HS-27A (cell line): ENCODE measurements around the gene KRTAP20-4.

Experiments used
- DNase-seq: peaks from one replicate; pipeline ENCODE4 v3.0.0-alpha.2; 2012; ENCODE audit warnings: low read depth, missing footprints

The KRTAP20-4 gene

GRCh38 chr21:30620522-30620921, at the start of gene KRTAP20-4:
KRTAP20-4 (plus strand) TSS chr21:30620627.
- DNase-seq, result no peak

DNA sequence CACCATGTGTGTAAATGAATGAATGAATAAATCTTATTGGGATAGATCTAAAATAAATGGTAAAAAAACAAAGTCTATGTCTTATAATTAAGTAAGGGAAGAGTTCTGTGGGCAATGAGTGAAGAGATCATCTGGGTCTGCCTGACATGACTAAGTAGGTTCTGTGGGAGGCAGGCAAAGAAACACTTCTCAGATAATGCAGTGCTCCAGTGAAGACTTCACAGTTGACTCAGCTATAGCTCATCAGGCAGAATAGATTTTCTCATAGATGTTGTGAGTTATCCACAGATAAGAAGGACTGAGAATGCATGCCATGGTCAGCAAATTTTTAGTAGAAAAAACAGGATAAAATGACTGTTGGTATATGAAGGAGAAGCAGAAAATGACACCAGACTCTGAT, 42.7 kb upstream of the KRTAP20-4 start:
- DNase-seq, result no peak

DNA sequence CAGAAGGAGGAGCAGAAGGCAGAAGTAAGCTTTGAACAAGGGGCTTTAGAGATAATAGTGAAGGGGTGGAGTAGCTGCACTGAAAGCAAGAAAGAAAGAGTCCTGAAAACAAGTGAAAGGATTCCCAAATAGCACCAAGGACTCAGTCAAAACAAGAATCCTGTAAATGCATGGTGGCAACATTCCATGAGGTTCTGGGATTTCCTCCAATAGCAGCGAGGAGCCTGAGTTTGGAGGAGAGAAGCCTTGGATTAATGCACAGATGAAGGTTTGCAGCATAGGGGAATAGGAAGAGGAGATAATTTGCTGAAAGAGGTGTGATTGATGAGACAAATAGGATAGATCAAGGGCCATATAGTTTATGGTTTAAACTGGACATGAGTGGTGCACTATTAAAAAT, 41.1 kb upstream of the KRTAP20-4 start:
- no peak for DNase-seq

DNA sequence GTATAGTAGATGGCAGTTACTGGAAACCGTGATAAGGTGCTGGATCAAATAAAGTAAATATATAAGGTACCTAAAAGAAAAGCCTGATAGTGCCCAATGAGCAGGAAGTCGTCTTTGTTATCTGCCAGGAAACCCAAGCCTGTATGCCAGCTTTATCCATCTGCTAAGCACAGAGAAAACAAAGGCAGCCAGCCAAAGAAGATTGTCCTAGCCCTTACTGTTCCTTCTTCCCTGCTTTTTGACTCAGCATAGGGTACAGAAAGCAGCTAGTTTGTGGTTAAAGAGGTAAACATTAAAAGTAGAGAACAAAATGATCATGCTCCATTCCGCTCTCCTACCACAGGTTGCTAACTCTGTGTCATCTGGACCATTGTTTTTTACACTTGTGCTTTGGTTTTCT, 40.3 kb upstream of the KRTAP20-4 start:
- DNase-seq, result no peak

GRCh38 chr21:30582870-30583269, 37.6 kb upstream of the KRTAP20-4 start:
- DNase-seq, result no peak

DNA sequence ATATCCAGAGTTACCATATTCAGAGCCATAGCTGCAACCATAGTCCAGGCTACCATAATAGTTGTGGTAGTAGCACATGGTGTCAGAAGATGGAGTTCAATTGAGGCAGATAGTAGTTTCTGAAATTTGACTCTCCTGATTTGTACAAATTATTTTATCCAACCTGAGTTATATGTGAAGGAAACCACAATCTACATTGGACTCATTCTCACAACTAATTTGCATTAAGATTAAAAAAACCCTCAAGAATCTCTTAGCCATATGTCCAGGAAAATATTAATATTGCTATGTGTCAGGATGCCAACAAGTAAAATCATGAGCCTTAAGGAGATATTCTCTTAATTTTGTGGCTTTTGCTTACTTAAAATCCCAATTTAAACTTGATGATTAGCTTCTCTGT, 30.1 kb upstream of the KRTAP20-4 start, which contains the start of gene KRTAP22-2:
KRTAP22-2 (minus strand) TSS at position 101 of the 400 bp plus-strand sequence.
- DNase-seq, result no peak

- DNase-seq, result no peak
Observed at GRCh38 chr21:30592140-30592539, 28.3 kb upstream of the KRTAP20-4 start, which contains the start of gene KRTAP6-3. KRTAP6-3 (plus strand) TSS chr21:30592440; CDS start chr21:30592446, 6 bp downstream.

DNA sequence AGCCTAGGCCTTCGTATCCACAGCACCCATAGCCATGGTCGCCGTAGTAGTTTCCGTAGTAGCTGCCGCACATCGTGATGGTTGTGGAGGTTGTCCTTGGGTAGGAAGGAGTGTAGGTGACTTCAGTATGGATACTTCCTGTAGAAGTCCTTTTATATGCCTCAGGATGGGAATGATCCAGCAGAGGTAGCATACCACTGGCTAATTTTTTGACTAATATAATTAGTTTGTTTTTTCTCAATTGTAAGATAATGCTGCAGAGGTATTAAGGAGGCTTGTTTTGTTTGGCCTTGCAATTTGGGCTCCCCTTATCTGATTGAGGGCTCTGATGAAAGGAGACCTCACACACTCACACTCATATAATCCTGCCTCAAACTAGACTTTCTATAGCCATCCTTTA, 21.6 kb upstream of the KRTAP20-4 start, which contains the start of gene KRTAP6-2:
KRTAP6-2 (minus strand) TSS at position 101 of the 400 bp plus-strand sequence; CDS start at position 73, 28 bp downstream.
- no peak for DNase-seq

DNA sequence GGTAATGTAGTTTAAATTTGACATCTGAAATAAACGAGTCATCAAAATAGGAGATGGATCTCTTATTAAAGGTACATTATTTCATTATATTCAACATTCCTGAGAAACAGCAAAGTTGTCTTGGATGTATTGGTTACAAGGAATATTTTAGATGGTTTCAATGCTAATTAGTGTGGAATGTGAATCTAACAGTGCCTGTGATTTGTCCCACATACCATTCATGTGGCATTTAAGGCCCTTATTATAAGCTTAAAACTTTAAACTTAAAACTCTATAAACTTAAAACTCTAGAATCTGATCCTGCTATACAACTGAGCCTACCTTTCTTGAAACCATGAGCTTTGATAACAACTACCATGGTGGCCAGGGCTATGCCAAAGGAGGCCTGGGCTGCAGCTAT, 19.6 kb upstream of the KRTAP20-4 start, which contains the start of gene KRTAP22-1:
KRTAP22-1 (plus strand) TSS at position 301 of the 400 bp plus-strand sequence.
- no peak for DNase-seq

GRCh38 chr21:30605968-30606367, 14.5 kb upstream of the KRTAP20-4 start:
- DNase-seq, result no peak

GRCh38 chr21:30612132-30612531, 8.3 kb upstream of the KRTAP20-4 start:
- DNase-seq, result no peak

GRCh38 chr21:30613836-30614235, 6.6 kb upstream of the KRTAP20-4 start, which contains the start of gene KRTAP6-1:
KRTAP6-1 (minus strand) TSS chr21:30613930; CDS start chr21:30613904, 26 bp downstream.
- DNase-seq, result no peak

GRCh38 chr21:30615199-30615598, 5.2 kb upstream of the KRTAP20-4 start:
- DNase-seq, result no peak

DNA sequence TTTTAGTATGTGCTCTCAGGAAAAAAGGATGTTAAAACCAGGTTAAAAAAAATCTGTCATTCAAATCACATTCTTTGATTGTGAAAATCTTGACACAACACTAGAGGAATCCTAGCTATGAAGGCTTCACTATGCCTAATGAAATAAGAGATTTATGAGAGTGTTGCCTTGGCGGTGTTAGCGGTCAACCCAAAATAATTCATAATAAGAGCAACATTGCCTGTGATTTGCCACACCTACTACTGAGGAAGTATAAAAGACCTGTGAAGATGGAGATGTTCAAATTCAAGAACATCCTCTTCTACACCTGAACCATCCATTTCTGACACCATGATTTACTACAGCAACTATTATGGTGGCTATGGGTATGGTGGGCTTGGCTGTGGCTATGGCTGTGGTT, 4.3 kb upstream of the KRTAP20-4 start, which contains the start of gene KRTAP20-1:
KRTAP20-1 (plus strand) TSS at position 301 of the 400 bp plus-strand sequence; CDS start at position 331, 30 bp downstream.
- DNase-seq, result no peak

DNA sequence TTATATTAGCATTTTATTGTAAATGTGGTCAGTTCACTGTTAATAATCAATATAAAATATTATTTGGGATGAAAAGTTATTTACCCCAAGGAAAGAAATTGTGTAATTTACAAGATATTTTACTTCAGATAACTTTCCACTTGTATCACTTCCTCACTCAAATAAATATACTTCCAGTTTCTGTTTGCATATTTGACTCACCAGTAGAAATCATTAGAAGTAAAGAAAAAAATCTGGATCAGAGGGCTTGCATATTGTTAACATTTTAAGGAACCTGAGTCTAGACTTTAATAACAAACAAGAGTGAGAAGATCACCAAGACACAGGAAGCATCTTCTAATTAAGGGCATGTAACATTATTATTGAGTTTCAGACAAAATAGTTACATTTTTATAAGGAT, 347 bp upstream of the KRTAP20-4 start:
- no peak for DNase-seq

GRCh38 chr21:30623362-30623761, 2.9 kb downstream of the KRTAP20-4 start:
- DNase-seq, result no peak

GRCh38 chr21:30625449-30626165, 5.2 kb downstream of the KRTAP20-4 start:
- no peak for DNase-seq

DNA sequence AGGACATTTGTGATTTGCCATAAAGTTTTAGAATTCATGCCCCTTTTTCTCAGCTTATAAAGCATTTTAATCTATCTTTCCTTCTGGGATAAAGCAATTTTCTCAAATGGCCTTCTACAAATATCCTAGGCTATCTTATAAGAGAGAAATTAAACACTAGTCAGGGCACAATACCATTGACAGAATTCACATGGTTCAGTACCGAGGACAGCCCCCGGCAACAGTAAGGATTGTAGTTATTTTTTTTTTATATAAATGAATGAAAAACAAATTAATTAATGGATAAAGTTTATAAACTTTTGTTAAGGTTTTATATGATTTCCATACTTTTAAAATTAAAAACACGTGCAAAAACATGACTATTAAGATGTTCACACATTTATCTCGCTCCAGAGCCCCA, 7.7 kb downstream of the KRTAP20-4 start:
- no peak for DNase-seq

GRCh38 chr21:30629200-30629599, 8.8 kb downstream of the KRTAP20-4 start:
- no peak for DNase-seq

- DNase-seq, result no peak
Observed at GRCh38 chr21:30634906-30635305, 14.5 kb downstream of the KRTAP20-4 start, which contains the start of gene KRTAP20-2. KRTAP20-2 (plus strand) TSS chr21:30635206; CDS start chr21:30635264, 58 bp downstream.

- DNase-seq, result no peak
Observed at GRCh38 chr21:30638686-30639085, 18.3 kb downstream of the KRTAP20-4 start.

- no peak for DNase-seq
Observed at GRCh38 chr21:30642564-30642963, 22.1 kb downstream of the KRTAP20-4 start, which contains the start of gene KRTAP20-3. KRTAP20-3 (plus strand) TSS chr21:30642864.

DNA sequence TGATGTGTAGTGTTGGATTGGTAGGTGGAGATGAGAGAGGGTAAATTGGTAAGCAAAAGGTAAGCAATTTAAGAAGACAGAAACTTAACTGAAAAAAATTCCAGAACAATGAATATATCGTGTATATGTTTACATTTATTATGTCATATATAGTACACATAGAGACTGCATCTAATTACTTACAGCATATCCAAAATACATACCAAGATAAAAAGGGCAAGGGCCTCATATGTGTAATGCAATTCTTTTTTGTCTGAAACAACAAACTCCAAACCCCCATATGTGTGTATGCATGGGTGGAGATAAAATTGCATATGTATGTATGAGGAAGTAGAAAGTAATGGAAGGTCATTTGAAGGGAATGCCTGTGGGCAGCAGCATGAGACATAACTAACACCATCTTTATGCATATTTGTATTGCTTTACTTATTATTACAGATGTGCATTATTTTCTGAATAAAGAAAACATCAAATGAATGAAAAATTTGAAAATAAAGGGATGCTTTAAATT, 26.5 kb downstream of the KRTAP20-4 start:
- no peak for DNase-seq
